Activated CD4-positive, alpha-beta T cell treated with anti-CD3 and anti-CD28 coated beads, Interleukin-2, amount 50 U/mL, for 16 hours (primary cell): ENCODE measurements around the gene RGCC.
"Not testable (repeated sequence)": the region's sequence is repeated elsewhere in the genome, so short reads cannot be mapped to it uniquely, and the experiment has no call there.

Source experiments
- DNase-seq: peaks from one replicate; pipeline ENCODE4 v3.0.0-alpha.2; 2020

RGCC gene

GRCh38 chr13:41492432-41493260 is 35.3 kb downstream of the RGCC start:
- peak; percentile 66 for DNase-seq

GRCh38 chr13:41494202-41494601 is 36.9 kb downstream of the RGCC start:
- no peak for DNase-seq

GRCh38 chr13:41495044-41495443 is 37.7 kb downstream of the RGCC start:
- no peak for DNase-seq

GRCh38 chr13:41496420-41497234 is 39.3 kb downstream of the RGCC start:
- no peak for DNase-seq

GRCh38 chr13:41497436-41497835 is 40.1 kb downstream of the RGCC start:
- DNase-seq = no peak

GRCh38 chr13:41499452-41499851 is 42.1 kb downstream of the RGCC start:
- no peak for DNase-seq

- peak; percentile 25 for DNase-seq
Measured at GRCh38 chr13:41500511-41500910, 43.2 kb downstream of the RGCC start.

- DNase-seq = no peak
Measured at GRCh38 chr13:41501281-41501680, 43.9 kb downstream of the RGCC start.

- no peak for DNase-seq
Measured at GRCh38 chr13:41502031-41502430, 44.7 kb downstream of the RGCC start.

- DNase-seq = no peak
Measured at GRCh38 chr13:41502673-41503072, 45.3 kb downstream of the RGCC start.

- DNase-seq = no peak
Measured at GRCh38 chr13:41503356-41503755, 46.0 kb downstream of the RGCC start.

GRCh38 chr13:41504657-41505056 is 47.3 kb downstream of the RGCC start:
- DNase-seq = not testable (repeated sequence)

- DNase-seq = no peak
Measured at GRCh38 chr13:41505209-41505835, 48.0 kb downstream of the RGCC start.

GRCh38 chr13:41506312-41506711 is 49.0 kb downstream of the RGCC start:
- no peak for DNase-seq

- no peak for DNase-seq
Measured at GRCh38 chr13:41509971-41510370, 52.6 kb downstream of the RGCC start.

- no peak for DNase-seq
Measured at GRCh38 chr13:41511827-41512226, 54.5 kb downstream of the RGCC start.

GRCh38 chr13:41512441-41512840 is 55.1 kb downstream of the RGCC start:
- no peak for DNase-seq

- no peak for DNase-seq
Measured at GRCh38 chr13:41513600-41513999, 56.2 kb downstream of the RGCC start.

GRCh38 chr13:41514853-41515395 is 57.6 kb downstream of the RGCC start:
- no peak for DNase-seq

- DNase-seq = no peak
Measured at GRCh38 chr13:41515491-41516139, 58.3 kb downstream of the RGCC start.

GRCh38 chr13:41516166-41516565 is 58.8 kb downstream of the RGCC start:
- no peak for DNase-seq

- no peak for DNase-seq
Measured at GRCh38 chr13:41516760-41517159, 59.4 kb downstream of the RGCC start.
